Heart right ventricle (tissue), 16 donors: ENCODE measurements around the gene VIPR2. TPM values are rescaled to one million over a fixed set of nuclear protein-coding genes. Genes with fewer than 3 reads are reported as not detected.

ENCODE experiments used
- ATAC-seq, 8 donors: fragments of 200-7000 bp; cut with Tn5 transposase; one replicate each; pipeline ENCODE4 v1.9.1; 2020; ENCODE audit warnings: mild to moderate bottlenecking in 8 of 8, moderate library complexity in 8 of 8, moderate number of reproducible peaks in 1 of 8
- DNase-seq, 2 donors: peaks; one replicate each; pipeline ENCODE4 v3.0.0-alpha.2; 2020
- H3K27ac ChIP-seq, 10 donors: fragments of 200-600 bp; sonication (generic) in 2 of 10; one replicate each; pipeline versions ENCODE4 v1.5.0 to v1.8.0; 2020 to 2022; ENCODE audit warnings: mild to moderate bottlenecking in 3 of 10
- H3K27me3 ChIP-seq, 7 donors: fragments of 200-600 bp; one replicate each; pipeline ENCODE4 v1.8.0; 2021 to 2022; ENCODE audit warnings: mild to moderate bottlenecking in 2 of 7
- H3K36me3 ChIP-seq, 9 donors: fragments of 200-600 bp; sonication (generic) in 1 of 9; one replicate each; pipeline versions ENCODE4 v1.5.0 to v1.8.0; 2020 to 2022; ENCODE audit warnings: mild to moderate bottlenecking in 2 of 9
- H3K4me1 ChIP-seq, 9 donors: fragments of 200-600 bp; sonication (generic) in 1 of 9; one replicate each; pipeline versions ENCODE4 v1.5.0 to v1.8.0; 2020 to 2022; ENCODE audit warnings: mild to moderate bottlenecking in 4 of 9
- H3K4me3 ChIP-seq, 10 donors: fragments of 200-600 bp; sonication (generic) in 2 of 10; one replicate each; pipeline versions ENCODE4 v1.5.0 to v1.8.0; 2020 to 2022; ENCODE audit warnings: mild to moderate bottlenecking in 7 of 10, moderate library complexity in 2 of 10
- H3K9me3 ChIP-seq, 11 donors: fragments of 200-600 bp in 10 of 11; sonication (generic) in 2 of 11; one replicate each; pipeline versions ENCODE4 v1.5.0 to v1.8.0; 2013 to 2022; ENCODE audit warnings: mild to moderate bottlenecking in 2 of 11, control low read depth in 1 of 11, moderate library complexity in 1 of 11
- CTCF ChIP-seq, 9 donors: fragments of 200-600 bp; sonication (generic) in 2 of 9; IDR thresholded peaks; one replicate each; pipeline versions ENCODE4 v1.5.0 to v1.8.0; 2021 to 2022; ENCODE audit warnings: antibody characterized with exemption in 9 of 9, mild to moderate bottlenecking in 5 of 9, moderate library complexity in 1 of 9
- WGBS, 2 donors: extraction: QIAGEN DNeasy Blood & Tissue Kit; methylation state at CpG; one replicate each; pipeline ENCODE4 v1.1.7; 2013; ENCODE audit warnings: inconsistent platforms in 1 of 2; 5-methylcytosine and 5-hydroxymethylcytosine counted together
- intact Hi-C, 10 donors: fragments of 100-400 bp; cut with DNase I; formaldehyde crosslinking; loops; one replicate each; pipeline versions ENCODE4 v1.11.1 to v1.14.2; 2022
- polyA plus RNA-seq, 2 donors: library from polyadenylated mRNA; stranded (reverse); fragments of 200-250 nt; gene quantifications; one replicate each; pipeline ENCODE4 v1.2.3, GENCODE V29; 2013
- total RNA-seq, 10 donors: library from RNA; stranded (reverse); fragmentation: NEBNext Ultra II Directional in 3 of 10; extraction: Animal tissue kit (Norgen Biotek cat#: 25700) in 3 of 10; gene quantifications; one replicate each; pipeline versions ENCODE4 v1.2.1 to v1.2.4, GENCODE V29; 2021 to 2023
- donor health status: Arrhythmogenic right ventricular cardiomyopathy.
- donor health status: ischemic (EF 13 %, LVEDD 7.1; RV severe dilation, severe dysfunction).
- donor health status: healthy with polysubstance abuse.
- donor health status: DM: no; HTN: yes; CAD: no.
- donor health status: DM: no; HTN: no; CAD: no.
- donor health status: ischemic (EF 25% LVEDD 6.9; RV normal size, moderate dysfunction).
- donor health status: ischemic (EF 25% LVEDD 5.7; RV mildly dilated, moderate dysfunction).
- donor health status: healthy.
- donor health status: DM: yes; HTN: yes; CAD: no.
- donor health status: Ischemic cardiomyopathy.
- donor health status: ischemic (EF 35%, LVEDD 5.7; RV mildly dilated, moderate dysfunction).
- donor health status: nonischemic (EF 11% LVEDD 7.7; RV severe dilation, severe dysfunction).
- donor health status: DM: yes; HTN: yes; CAD: no.
- donor health status: PGD.
- donor health status: ischemic (EF 29% LVEDD 5.4; RV normal size, mild dysfunction).
- donor health status: nonischemic (EF 23%, LVEDD 6.1; RV moderate dilation, normal function).

Gene VIPR2
- total and polyA plus RNA-seq, 12 donors = 3.0 to 30.6 (median 19.1) TPM

GRCh38 chr7:159015081-159015453 lies 129.6 kb downstream of the VIPR2 start:
- H3K27ac ChIP-seq = peak overlapping the region; percentile 17 to 85 (median 75)
- no peaks in the 10 kb centered on the region for H3K9me3 ChIP-seq
- WGBS, 2 donors = 64 to 68% methylated on average over 6 of the region's 6 CpGs
- H3K4me1 ChIP-seq = peaks cover 0 to 47% (median 31%) of the 10 kb centered on the region in 9 donors
- intact Hi-C loops = loop anchor here in 1 of 10 donors (10.0 kb wide), 1 partner anchor 130 kb away; the partner anchor contains the start of gene VIPR2
- TF ChIP-seq CTCF (IDR thresholded peaks at IDR 0.05) = no peak
- peak in 5 of 8 donors; percentile 2 to 20 (median 4) for ATAC-seq
- H3K4me3 ChIP-seq = no peak overlapping the region
- no peaks in the 10 kb centered on the region for H3K36me3 ChIP-seq
- H3K27me3 ChIP-seq = no peaks in the 10 kb centered on the region
- DNase-seq = no peak

- peaks cover 0 to 47% (median 31%) of the 10 kb centered on the region in 9 donors for H3K4me1 ChIP-seq
- 86% methylated on average over 20 of the region's 20 CpGs for WGBS, 2 donors
- H3K27ac ChIP-seq = peak overlapping the region; percentile 17 to 85 (median 75)
- H3K4me3 ChIP-seq = no peak overlapping the region
- H3K27me3 ChIP-seq = no peaks in the 10 kb centered on the region
- no peaks in the 10 kb centered on the region for H3K36me3 ChIP-seq
- DNase-seq (no peak), ATAC-seq (peak in 2 of 8 donors; percentile 7)
- TF ChIP-seq CTCF (IDR thresholded peaks at IDR 0.05) = no peak
- intact Hi-C loops = loop anchor here in 1 of 10 donors (10.0 kb wide), 1 partner anchor 130 kb away; the partner anchor contains the start of gene VIPR2
- no peaks in the 10 kb centered on the region for H3K9me3 ChIP-seq
These were observed 130.2 kb downstream of the VIPR2 start for GRCh38 chr7:159014297-159015062.

- Histone ChIP-seq H3K36me3 (no peaks in the 10 kb centered on the region), H3K4me1 (peaks cover 0 to 47% (median 30%) of the 10 kb centered on the region in 9 donors), H3K9me3 (no peaks in the 10 kb centered on the region), H3K27me3 (no peaks in the 10 kb centered on the region), H3K4me3 (no peak overlapping the region), H3K27ac (peak overlapping the region in 8 of 10 donors; percentile 59 to 85 (median 77))
- no peak for TF ChIP-seq CTCF (IDR thresholded peaks at IDR 0.05)
- 89 to 97% methylated on average over 9 of the region's 9 CpGs for WGBS, 2 donors
- ATAC-seq (peak in 1 of 8 donors; percentile 40), DNase-seq (no peak)
- intact Hi-C loops = loop anchor here in 1 of 10 donors (10.0 kb wide), 1 partner anchor 131 kb away; the partner anchor contains the start of gene VIPR2
These were observed 130.8 kb downstream of the VIPR2 start for GRCh38 chr7:159013825-159014289.

GRCh38 chr7:159013181-159013690 lies 131.4 kb downstream of the VIPR2 start:
- ATAC-seq = peak in 3 of 8 donors; percentile 4 to 38 (median 11)

More at GRCh38 chr7:159013181-159013690, 131.4 kb downstream of the VIPR2 start:
- no peaks in the 10 kb centered on the region for H3K36me3 ChIP-seq
- DNase-seq = no peak
- peaks cover 0 to 47% (median 30%) of the 10 kb centered on the region in 9 donors for H3K4me1 ChIP-seq
- no peaks in the 10 kb centered on the region for H3K27me3 ChIP-seq
- WGBS, 2 donors = 88 to 92% methylated on average over 18 of the region's 18 CpGs
- H3K9me3 ChIP-seq = no peaks in the 10 kb centered on the region
- no peak for TF ChIP-seq CTCF (IDR thresholded peaks at IDR 0.05)
- H3K4me3 ChIP-seq = no peak overlapping the region
- intact Hi-C loops = loop anchor here in 1 of 10 donors (10.0 kb wide), 1 partner anchor 132 kb away; the partner anchor contains the start of gene VIPR2
- H3K27ac ChIP-seq = peak overlapping the region; percentile 40 to 93 (median 82)
